Measurements from ENCODE around the gene PPM1A. TPM values are rescaled to one million over a fixed set of nuclear protein-coding genes. Genes with fewer than 3 reads are reported as not detected.

The PPM1A gene
- total and polyA plus RNA-seq, 7 donors: 54.0 to 174 (median 129) TPM

DNA sequence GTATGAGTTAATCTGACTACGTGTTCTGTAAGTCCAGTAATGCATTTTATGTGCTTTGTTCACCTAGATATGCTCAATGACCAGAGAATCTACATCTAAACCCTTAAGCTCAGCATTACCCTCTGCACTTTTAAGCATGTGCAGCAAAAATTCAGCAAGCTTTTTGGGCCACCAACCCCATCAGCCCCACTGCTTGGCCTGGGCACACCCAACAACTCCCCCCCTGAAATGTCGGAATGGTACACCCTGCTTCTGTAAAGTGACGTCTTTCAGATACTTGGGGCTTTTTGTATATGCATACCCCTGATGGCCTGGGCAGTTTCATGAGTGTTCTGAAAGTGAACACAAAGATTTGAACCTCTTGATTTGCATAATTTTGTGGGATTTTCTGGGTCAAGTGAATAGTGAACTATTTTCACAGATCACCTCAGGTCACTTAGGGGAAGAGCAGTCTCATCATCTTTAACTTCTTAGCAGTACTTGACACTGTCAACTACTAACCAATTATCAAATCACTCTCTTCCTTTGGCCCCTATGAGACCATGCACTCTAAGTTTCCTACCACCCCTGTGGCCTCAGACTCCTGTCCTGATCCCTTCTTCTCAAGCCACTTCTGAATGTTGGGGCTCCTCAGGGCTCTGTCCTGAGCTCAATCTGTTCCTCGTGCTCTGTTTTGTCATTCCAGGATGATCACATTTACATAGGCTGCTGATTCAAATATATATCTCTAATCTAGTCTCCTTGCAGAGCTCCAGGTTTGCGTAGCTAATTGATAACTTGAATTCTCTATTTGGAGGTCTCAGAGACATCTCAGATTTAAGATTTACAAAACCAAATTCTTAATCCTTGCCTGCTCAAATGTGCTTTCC, 36.3 kb upstream of the PPM1A start:
- H3K9me3 ChIP-seq: no peaks in the 10 kb centered on the region
- no peak overlapping the region for H3K4me3 ChIP-seq
- TF ChIP-seq, protein P1, sequence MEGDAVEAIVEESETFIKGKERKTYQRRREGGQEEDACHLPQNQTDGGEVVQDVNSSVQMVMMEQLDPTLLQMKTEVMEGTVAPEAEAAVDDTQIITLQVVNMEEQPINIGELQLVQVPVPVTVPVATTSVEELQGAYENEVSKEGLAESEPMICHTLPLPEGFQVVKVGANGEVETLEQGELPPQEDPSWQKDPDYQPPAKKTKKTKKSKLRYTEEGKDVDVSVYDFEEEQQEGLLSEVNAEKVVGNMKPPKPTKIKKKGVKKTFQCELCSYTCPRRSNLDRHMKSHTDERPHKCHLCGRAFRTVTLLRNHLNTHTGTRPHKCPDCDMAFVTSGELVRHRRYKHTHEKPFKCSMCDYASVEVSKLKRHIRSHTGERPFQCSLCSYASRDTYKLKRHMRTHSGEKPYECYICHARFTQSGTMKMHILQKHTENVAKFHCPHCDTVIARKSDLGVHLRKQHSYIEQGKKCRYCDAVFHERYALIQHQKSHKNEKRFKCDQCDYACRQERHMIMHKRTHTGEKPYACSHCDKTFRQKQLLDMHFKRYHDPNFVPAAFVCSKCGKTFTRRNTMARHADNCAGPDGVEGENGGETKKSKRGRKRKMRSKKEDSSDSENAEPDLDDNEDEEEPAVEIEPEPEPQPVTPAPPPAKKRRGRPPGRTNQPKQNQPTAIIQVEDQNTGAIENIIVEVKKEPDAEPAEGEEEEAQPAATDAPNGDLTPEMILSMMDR (IDR thresholded peaks at IDR 0.05): no peak
- DNase-seq (no peak), ATAC-seq (no peak)
- no peaks in the 10 kb centered on the region for H3K36me3 ChIP-seq (ENCODE audit: insufficient read depth in 1 of 2, low read depth in 1 of 2)
- intact Hi-C loops (cut with DNase I): no loop called here
- no peak overlapping the region for H3K27ac ChIP-seq
- 87 to 89% (median 87%) methylated on average over 5 of the region's 5 CpGs for WGBS, 3 donors
- H3K27me3 ChIP-seq (ENCODE audit: insufficient read depth in 3 of 3, low read length in 2 of 3): no peaks in the 10 kb centered on the region
- peaks cover 29% of the 10 kb centered on the region for H3K4me1 ChIP-seq

DNA sequence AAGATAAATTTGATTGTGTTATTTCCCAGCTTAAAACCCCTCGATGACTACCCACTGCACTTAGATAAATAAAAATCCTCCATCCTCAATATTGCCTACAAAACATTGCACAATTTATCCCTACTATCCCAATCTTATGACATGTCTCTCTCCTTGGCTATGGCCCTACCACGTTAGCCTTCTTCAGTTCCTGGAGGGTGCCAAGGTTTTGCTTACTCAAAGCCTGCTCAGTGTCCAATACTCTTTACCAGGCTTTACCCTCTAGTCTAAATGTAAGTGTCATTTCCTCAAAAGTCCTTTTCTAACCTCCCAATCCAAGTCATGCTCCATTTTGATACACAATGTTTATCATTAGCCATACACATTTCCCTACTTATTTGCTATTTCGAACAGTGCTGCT, 35.0 kb upstream of the PPM1A start:
- H3K9me3 ChIP-seq: no peaks in the 10 kb centered on the region
- no peak overlapping the region for H3K4me3 ChIP-seq
- WGBS, 3 donors: 75 to 87% (median 78%) methylated on average over 3 of the region's 3 CpGs
- intact Hi-C loops (cut with DNase I): no loop called here
- no peaks in the 10 kb centered on the region for H3K36me3 ChIP-seq (ENCODE audit: insufficient read depth in 1 of 2, low read depth in 1 of 2)
- no peak for DNase-seq
- H3K27me3 ChIP-seq (ENCODE audit: insufficient read depth in 3 of 3, low read length in 2 of 3): no peaks in the 10 kb centered on the region
- H3K27ac ChIP-seq: no peak overlapping the region
- H3K4me1 ChIP-seq: peaks cover 37% of the 10 kb centered on the region
- TF ChIP-seq, protein P1 (IDR thresholded peaks at IDR 0.05): no peak
- ATAC-seq: no peak

DNA sequence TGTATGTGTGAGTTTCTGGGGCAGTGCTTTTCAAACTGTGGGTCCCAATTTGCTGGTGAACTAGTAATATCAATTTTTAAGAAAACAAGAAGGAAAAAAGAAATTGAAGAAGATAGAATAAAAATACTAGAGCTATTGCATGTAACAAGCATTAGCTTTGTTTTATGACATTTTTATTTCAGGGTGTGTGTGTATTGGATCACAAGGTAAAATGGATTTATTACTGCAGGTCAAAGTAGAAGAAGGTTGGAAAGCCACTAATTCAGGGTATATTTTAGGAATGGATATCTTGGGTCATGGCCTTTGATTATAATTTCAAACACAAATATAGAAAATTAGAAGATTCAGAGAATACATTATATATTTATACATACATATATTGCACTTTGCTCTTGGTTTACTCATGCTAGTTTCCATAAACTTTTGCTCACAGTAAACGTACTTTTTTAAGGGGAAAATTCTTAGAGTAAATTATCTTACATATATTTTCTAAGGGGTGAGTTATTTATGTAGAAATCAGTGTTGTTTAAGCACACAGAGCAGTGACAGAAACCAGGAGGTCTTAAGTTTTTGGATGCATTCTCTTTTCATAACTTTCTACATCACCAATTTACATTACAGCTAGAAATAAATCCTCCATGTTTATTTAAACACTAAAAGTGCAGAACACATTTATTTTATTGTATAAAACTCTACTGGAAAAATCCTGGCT, 34.5 kb upstream of the PPM1A start:
- intact Hi-C loops (cut with DNase I): no loop called here
- Histone ChIP-seq H3K4me1 (peaks cover 37% of the 10 kb centered on the region), H3K36me3 (ENCODE audit: insufficient read depth in 1 of 2, low read depth in 1 of 2) (no peaks in the 10 kb centered on the region), H3K27me3 (ENCODE audit: insufficient read depth in 3 of 3, low read length in 2 of 3) (no peaks in the 10 kb centered on the region), H3K9me3 (no peaks in the 10 kb centered on the region), H3K27ac (peak overlapping the region; percentile 57), H3K4me3 (no peak overlapping the region)
- DNase-seq (no peak), ATAC-seq (no peak)
- 59 to 70% (median 62%) methylated on average over 1 of the region's 1 CpG for WGBS, 3 donors
- TF ChIP-seq, protein P1 (IDR thresholded peaks at IDR 0.05): no peak

DNA sequence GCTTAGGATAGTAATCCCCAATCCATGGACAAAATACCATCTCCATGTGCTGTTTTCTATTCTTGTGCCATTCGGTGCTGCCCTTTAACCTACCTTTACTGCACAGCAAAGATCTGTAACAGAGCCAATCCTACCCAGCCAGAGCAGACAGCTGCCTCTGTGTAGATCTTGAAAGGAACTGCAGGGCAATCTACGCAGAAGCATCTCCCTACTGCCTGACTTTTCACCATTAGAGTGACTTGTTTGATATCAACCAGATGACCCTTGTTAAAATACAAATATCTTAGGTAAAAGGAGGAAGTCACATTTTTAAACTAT, 33.9 kb upstream of the PPM1A start:
- H3K9me3 ChIP-seq: no peaks in the 10 kb centered on the region
- no peaks in the 10 kb centered on the region for H3K27me3 ChIP-seq (ENCODE audit: insufficient read depth in 3 of 3, low read length in 2 of 3)
- H3K27ac ChIP-seq: peak overlapping the region; percentile 57
- peak; percentile 69 to 86 (median 80) for ATAC-seq
- intact Hi-C loops (cut with DNase I): no loop called here
- 25 to 43% (median 33%) methylated on average over 2 of the region's 2 CpGs for WGBS, 3 donors
- peaks cover 37% of the 10 kb centered on the region for H3K4me1 ChIP-seq
- no peaks in the 10 kb centered on the region for H3K36me3 ChIP-seq (ENCODE audit: insufficient read depth in 1 of 2, low read depth in 1 of 2)
- TF ChIP-seq, protein P1 (IDR thresholded peaks at IDR 0.05): no peak
- DNase-seq: no peak
- no peak overlapping the region for H3K4me3 ChIP-seq

All from psoas muscle (tissue), 8 donors.